Measurements from ENCODE around the gene CATSPERD.

Gene CATSPERD

GRCh38 chr19:5806133-5806489 is 85.7 kb downstream of the CATSPERD start:
- no peak for DNase-seq (ENCODE audit: low read depth in 3 of 3)

GRCh38 chr19:5806905-5807304 is 86.5 kb downstream of the CATSPERD start:
- DNase-seq (ENCODE audit: low read depth in 3 of 3), result no peak

GRCh38 chr19:5808120-5808816 is 87.8 kb downstream of the CATSPERD start:
- DNase-seq (ENCODE audit: low read depth in 3 of 3), result no peak

GRCh38 chr19:5809053-5809452 is 88.6 kb downstream of the CATSPERD start:
- no peak for DNase-seq (ENCODE audit: low read depth in 3 of 3)

- DNase-seq (ENCODE audit: low read depth in 3 of 3), result no peak
Observed at GRCh38 chr19:5809469-5809868, 89.0 kb downstream of the CATSPERD start.

- no peak for DNase-seq (ENCODE audit: low read depth in 3 of 3)
Observed at GRCh38 chr19:5811117-5811516, 90.7 kb downstream of the CATSPERD start.

GRCh38 chr19:5814123-5814851 is 93.8 kb downstream of the CATSPERD start:
- DNase-seq (ENCODE audit: low read depth in 3 of 3), result no peak

- no peak for DNase-seq (ENCODE audit: low read depth in 3 of 3)
Observed at GRCh38 chr19:5814852-5815246, 94.4 kb downstream of the CATSPERD start.

- DNase-seq (ENCODE audit: low read depth in 3 of 3), result no peak
Observed at GRCh38 chr19:5817218-5817617, 96.8 kb downstream of the CATSPERD start.

GRCh38 chr19:5818594-5818993 is 98.2 kb downstream of the CATSPERD start:
- no peak for DNase-seq (ENCODE audit: low read depth in 3 of 3)

GRCh38 chr19:5820785-5821184 is 100.3 kb downstream of the CATSPERD start:
- no peak for DNase-seq (ENCODE audit: low read depth in 3 of 3)

- no peak for DNase-seq (ENCODE audit: low read depth in 3 of 3)
Observed at GRCh38 chr19:5821521-5822180, 101.2 kb downstream of the CATSPERD start.

GRCh38 chr19:5822181-5822844 is 101.9 kb downstream of the CATSPERD start:
- no peak for DNase-seq (ENCODE audit: low read depth in 3 of 3)

- no peak for DNase-seq (ENCODE audit: low read depth in 3 of 3)
Observed at GRCh38 chr19:5823579-5824281, 103.3 kb downstream of the CATSPERD start.

GRCh38 chr19:5824751-5825150 is 104.3 kb downstream of the CATSPERD start:
- DNase-seq (ENCODE audit: low read depth in 3 of 3), result no peak

- DNase-seq (ENCODE audit: low read depth in 3 of 3), result no peak
Observed at GRCh38 chr19:5825178-5825577, 104.7 kb downstream of the CATSPERD start.

- no peak for DNase-seq (ENCODE audit: low read depth in 3 of 3)
Observed at GRCh38 chr19:5826531-5827341, 106.3 kb downstream of the CATSPERD start.

GRCh38 chr19:5827342-5827890 is 107.0 kb downstream of the CATSPERD start:
- no peak for DNase-seq (ENCODE audit: low read depth in 3 of 3)

GRCh38 chr19:5827891-5828660 is 107.6 kb downstream of the CATSPERD start:
- peak; percentile 92 to 95 (median 93) for DNase-seq (ENCODE audit: low read depth in 3 of 3)

All from stimulated activated CD4-positive, alpha-beta T cell treated with anti-CD3 and anti-CD28 coated beads, TNF-alpha, amount 100 ng/mL, for 24 hours (primary cell).